ENCODE results near the gene TBC1D8. TPM values are rescaled to one million over a fixed set of nuclear protein-coding genes. Genes with fewer than 3 reads are reported as not detected.
A peak's percentile ranks its signal among the peaks of the same experiment; 100 is the strongest.
"Not testable (repeated sequence)": the region's sequence is repeated elsewhere in the genome, so short reads cannot be mapped to it uniquely, and the experiment has no call there.

TBC1D8 gene
- total RNA-seq, 1 donor from 2014 or later, result 32.4 TPM

DNA sequence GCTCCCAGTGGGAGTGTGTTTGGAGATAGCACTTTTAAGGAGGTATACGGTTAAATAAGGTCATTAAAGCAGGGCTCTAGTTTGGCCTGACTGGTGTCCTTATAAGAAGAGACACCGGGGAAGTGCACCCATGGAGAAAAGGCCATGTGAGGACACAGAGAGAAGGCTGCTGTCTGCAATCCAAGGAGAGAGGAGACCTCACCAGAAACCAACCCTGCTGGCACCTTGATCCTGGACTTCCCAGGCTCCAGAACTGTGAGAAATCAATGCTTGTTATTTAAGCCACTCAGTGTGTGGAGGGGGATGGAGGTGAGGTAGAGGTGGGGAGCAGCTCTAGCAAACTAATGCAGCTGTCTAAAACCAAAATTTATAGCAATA is 87.1 kb downstream of the TBC1D8 start:
- DNase-seq, result no peak

DNA sequence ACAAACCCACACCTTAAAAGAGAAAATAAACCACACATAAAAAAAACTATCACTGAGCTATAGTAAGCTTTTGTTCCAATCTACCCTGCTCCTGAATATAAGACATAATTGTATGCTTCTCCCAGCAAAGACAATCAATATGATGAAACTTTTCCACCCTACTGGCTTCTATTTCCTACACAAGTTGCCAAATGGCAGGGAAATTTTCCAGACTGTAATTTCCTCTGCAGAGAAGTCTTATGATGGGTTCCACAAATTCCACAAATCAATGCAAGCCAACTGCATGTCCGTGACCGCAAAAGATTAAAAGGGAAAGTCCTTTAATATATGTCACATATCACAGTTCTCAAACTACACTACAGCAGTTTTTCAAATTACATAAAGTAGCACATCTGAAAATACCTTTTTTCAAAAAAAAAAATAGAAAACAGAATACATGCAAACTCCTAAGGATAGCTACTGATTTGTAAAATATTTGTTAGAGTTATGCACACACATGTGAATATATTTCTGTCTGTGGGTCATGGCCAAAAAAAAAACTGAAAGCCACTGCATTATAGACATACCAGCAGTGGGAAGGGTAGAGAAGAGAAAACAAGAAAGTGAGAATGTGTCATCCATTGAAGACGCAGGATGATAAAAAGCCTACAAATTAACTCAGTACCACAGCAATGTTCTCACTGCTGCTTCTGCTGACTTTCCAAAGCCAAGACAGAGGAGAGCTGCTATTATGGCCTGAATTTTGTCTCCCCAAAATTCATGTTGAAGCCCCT is 87.6 kb downstream of the TBC1D8 start:
- peak; percentile 67 for DNase-seq

DNA sequence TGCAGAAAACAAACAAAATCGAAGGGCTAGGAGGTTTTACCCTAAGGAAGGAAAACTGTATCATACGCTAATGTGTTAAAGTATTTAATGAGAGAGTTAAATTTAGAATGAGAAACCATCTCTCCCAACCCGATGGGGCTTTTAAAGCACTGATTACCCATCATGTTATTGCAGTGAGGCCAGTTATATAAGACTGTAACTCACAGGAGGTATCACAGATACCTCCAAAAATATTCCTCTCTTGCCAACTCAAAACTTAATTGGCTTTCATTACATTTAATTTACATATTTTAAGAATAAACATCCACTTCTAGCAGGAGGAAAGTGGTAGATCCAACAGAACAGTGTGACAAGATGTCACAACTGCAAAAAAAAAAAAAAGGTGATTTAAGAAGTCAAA is 92.8 kb downstream of the TBC1D8 start:
- DNase-seq, result no peak

DNA sequence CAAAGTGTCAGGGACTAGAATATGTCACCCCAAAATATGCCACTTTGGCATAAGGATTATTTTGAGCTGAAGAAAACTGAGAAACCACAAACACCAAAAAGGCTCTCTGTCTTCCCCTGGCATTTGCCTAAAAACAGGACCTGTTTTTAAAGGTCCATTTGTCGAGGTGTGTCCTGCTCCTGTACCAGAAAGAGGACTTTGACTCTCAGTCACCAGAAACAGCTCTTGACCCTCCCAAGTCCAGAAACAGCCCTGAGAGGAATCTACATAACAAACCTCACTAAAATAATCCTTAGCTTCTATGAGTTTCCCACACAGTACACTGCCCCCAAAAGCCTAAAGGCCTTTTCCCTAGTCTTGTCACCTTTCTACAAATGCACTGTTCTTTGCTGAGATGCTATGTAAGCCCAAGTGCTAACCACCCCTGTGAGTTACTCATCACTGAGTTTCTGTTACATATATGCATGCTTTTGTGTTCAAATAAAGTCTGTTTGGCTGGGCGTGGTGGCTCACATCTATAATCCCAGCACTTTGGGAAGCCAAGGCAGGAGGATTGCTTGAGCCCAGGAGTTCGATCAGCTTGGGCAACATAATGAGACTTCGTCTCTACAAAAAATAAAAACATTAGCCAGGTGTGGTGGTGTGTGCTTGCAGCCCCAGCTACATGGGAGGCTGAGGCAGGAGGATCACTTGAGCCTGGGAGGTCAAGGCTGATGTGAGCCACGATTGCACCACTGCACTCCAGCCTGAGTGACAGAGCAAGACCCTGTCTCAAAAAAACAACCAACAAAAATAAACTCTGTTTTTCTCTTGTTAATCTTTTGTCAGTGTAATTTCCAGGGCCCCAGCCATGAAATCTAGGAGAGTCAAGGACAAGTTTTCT is 93.9 kb downstream of the TBC1D8 start:
- DNase-seq, result no peak

DNA sequence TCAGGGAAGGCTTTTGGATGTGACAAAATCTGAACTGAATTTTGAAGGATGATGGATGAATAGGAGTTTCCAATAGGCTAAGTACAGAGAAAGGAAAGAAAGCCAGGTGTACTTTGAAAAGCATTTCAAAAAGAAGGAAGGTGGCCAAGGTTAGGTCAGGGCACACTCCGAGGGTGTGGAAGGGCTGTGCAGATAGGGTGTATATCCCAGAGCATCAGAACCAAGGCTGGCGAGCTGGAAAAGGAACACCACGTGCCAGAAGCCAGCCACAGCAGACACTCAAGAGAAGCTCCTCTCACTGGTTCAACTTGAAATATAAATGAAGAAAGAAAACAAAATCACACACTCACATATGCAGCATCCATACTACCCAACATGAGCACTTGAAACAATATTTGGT is 98.1 kb downstream of the TBC1D8 start:
- DNase-seq, result no peak

DNA sequence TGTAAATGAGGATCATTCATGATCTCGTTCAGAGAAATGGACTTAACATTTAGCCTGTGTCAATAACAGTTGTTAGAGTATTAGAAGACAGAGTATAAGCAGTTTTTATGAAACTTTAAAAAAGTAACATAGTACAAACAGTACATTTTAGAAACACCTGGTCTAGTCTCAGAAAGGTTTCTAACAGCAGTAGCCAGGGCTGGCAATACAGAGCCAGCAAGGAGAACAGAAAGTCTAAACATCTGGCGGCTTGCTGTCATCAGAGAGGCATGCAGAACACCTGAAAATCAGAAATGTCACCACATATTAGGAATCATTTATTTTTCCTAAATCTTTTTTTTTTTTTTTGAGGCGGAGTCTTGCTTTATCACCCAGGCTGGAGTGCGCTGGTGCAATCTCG is 99.0 kb downstream of the TBC1D8 start:
- DNase-seq, result no peak

GRCh38 chr2:101050886-101051285 is 100.3 kb downstream of the TBC1D8 start:
- not testable (repeated sequence) for DNase-seq

GRCh38 chr2:101048756-101049155 is 102.4 kb downstream of the TBC1D8 start:
- no peak for DNase-seq

- DNase-seq, result peak; percentile 63
These were observed 103.4 kb downstream of the TBC1D8 start for GRCh38 chr2:101047774-101048173.

GRCh38 chr2:101047075-101047766 is 104.0 kb downstream of the TBC1D8 start:
- DNase-seq, result no peak

DNA sequence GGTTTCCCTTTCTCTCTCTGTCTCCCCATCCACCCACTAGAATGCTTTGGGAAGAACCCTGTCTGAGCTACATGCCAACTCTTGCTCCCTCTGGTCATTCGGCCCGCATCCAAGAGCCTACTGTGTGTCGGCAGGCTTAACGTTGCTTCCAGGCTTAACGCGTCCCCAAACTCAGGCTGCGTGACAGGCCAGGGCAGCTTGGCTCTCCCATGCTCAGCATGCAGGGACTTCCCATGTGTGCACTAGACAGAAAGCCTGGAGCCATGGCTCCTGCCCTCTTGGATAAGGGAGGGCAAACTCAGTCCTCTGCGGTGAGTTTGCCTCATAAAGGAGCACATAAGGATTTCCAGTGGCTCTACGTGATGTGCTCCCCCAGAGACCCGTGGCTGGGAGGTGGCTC is 105.9 kb downstream of the TBC1D8 start:
- no peak for DNase-seq

GRCh38 chr2:101041413-101041812 is 109.8 kb downstream of the TBC1D8 start:
- DNase-seq, result no peak

GRCh38 chr2:101040761-101041160 is 110.4 kb downstream of the TBC1D8 start:
- DNase-seq, result no peak

DNA sequence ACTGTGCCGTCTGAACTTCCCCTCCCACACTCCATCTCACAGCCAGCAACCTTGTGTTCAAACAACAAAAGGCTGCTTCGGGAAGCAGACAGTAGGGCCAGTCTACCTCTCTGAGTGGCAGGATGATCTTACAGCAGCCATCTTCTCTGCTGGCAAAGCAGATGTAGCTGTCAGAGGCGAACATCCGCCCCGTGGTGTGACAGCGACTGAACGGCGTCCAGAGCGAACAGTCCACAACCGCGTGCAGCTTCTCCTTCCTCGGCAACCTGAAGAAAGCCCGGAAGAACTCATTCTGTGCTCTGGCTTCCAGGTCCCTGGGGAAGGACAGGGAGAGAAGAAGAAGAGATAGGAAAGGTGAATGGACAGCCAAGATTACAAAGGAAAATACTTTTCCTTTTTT is 111.1 kb downstream of the TBC1D8 start:
- no peak for DNase-seq

DNA sequence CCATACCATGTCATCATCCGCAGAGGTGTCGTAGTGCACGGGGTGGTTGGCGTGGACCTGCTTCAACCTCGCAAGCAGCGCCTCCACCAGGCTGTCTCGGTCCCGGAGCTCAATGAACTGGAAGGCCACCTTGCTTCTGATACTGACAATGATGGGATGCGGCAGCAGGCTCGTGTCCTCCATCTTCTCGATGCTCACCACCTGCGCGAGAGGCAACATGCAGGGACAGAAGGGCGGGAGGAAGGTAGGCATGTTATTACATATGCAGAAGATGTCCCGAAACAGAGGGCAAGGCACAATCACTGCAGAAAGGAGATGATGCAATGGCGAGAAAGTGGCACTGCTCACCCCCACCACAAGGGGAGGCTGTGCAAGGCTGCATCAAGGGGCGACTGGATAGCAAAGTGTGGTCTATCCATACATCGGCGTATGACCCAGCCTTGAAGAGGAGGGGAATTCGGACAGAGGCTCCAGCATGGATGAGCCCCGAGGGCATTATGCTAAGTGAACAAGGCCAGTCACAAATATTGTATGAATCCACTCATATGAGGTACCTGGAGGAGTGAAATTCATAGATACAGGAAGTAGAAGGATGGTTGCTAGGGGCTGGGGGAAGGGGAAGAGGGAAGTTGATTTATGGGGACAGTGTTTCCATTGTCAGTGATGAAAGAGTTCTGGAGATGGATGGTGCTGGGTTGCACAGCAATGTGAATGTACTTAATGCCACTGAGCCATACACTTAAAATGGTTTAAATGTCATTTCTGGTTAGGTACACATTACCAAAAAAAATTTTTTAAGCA is 112.5 kb downstream of the TBC1D8 start:
- DNase-seq, result no peak

DNA sequence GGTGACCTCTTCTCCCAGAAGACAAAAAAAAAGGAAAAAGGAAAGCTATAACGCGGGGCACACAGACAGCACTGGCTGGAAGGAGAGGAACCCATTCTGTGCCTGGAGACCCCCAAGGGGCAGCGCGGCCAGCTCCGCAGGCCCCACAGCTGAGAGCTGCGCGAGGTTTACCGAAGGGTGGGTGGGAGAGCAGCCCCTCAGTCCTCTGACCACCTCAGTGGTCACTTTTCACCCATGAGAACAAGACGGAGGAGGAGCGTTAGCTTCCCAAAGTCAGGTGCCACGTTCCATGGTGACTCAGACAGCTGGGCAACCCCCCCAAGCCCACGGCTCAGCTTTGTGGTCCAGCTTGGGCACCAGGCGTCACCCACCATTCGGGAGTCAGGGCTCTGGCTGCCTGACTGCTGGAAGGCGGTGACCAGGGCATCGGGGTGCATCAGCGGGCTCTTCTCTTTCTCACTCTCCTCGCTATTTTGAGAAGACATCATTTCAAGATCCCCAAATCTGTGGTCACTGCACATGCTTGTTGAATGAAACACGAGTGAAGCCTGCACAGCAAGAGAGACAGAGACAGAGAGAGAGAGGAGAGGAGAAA is 113.9 kb downstream of the TBC1D8 start:
- DNase-seq, result no peak

DNA sequence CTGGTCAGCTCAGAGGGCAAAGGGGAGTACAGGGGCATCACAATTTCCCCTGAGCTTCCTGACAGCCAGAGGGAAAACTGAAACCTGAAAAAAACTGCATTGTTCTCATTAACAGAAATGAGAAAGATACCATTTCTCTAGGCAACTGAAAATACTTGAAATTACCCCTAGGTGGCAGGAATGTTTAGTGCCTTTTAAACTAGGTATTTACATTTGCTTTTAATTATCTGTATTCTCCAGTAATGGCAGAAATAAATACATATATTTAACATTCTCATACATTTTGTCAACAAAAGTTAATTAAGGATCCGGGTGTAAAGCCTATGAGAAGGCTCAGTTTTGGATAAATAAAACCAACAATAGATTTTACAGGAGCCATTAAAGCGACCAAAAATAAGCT is 114.6 kb downstream of the TBC1D8 start:
- peak; percentile 43 for DNase-seq

DNA sequence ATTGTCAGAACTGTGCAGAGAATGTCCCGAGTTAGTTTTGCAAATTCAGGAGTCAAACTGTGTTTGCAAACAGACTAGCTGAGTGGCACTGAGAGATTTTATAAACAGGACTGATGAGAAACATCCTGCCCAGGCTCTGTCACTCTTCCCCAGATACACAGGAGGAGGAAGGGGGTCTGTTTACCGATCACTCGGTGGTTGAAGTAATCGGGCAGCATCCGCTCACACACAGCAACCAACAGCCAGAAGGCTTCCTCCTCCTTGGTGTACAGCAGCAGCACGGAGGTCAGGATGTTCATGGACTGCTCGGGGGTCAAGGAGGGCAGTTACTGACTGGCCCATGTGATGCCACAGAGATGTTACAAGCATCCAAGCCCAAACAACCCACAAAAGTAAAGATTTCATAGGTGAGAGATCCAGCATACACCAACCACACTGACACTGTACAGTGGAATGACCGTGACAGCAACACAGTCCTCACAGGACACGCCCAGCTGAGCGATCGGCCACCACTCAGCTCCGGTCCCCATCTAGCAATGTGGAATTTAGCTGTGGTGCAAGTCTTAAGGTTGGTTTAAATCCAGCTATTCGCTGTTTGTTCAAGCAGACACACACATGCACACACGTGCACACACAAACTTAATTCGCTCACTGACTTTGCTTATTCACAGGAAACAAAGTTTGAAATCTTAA is 119.0 kb downstream of the TBC1D8 start:
- DNase-seq, result no peak

DNA sequence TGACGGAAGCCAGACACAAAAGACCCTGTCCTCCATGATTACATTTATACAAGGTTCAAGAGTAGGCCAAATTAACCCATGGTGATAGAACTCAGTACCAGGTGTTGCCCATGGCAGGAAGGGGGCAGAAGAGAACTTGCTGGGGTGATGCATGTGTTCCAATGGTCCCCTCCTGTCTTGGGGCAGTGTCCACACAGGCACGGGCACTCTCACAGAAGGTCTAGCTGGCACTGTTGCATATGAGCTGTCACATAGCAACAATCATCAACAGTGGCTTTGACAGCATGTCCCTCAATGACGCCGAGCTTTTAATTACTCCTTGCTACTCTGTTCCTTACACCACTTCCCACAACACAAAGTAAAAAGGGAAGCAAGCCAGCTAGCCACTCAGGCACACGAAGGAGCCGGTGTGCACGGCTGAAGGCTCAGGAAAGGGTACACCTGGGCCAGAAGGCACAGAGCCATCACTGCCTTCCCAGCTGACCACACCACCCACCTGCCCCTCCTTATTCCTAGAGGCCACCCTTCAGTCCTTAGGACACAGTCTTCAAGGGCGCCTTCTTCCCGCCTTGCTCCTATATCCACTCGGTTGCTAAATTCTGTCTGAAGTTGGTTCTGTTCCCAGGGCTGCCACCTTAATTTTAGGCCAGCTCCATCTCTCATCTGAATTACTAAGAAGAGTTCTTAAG is 120.2 kb downstream of the TBC1D8 start:
- DNase-seq, result no peak

DNA sequence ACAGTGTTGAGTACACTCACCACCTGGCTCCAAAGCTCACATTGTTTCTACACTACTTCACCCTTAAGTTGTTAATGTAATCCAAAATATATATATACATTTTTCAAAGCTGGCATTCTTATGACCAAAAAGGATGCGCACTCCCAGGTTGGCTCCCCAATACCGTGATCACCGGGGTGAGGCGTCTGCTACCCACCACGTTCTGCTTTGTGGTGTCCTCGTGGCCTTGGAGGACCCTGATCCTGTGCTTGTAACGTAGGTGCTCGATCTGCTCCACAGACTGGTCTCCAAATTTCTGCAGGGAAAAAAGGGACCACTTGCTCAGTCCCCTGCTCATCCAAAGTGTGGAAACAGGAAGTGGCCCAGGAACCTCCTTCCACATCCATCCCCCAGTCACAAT is 123.3 kb downstream of the TBC1D8 start:
- no peak for DNase-seq

Measured in tongue (tissue), 2 donors.